Esophagus (tissue), 2 donors: ENCODE measurements around the gene MEGF11. TPM values are rescaled to one million over a fixed set of nuclear protein-coding genes. Genes with fewer than 3 reads are reported as not detected.

Experiments used
- H3K27ac ChIP-seq, 2 donors: one replicate each; pipeline ENCODE4 v1.5.1; 2013; ENCODE audit warnings: low read depth in 2 of 2, mild to moderate bottlenecking in 2 of 2, inconsistent platforms in 1 of 2, low read length in 1 of 2, moderate library complexity in 1 of 2
- H3K27me3 ChIP-seq, 2 donors: one replicate each; pipeline ENCODE4 v1.6.1; 2013; ENCODE audit warnings: low read length in 2 of 2, control low read depth in 1 of 2, mild to moderate bottlenecking in 1 of 2; ENCODE audit not compliant: insufficient read depth in 2 of 2, control insufficient read depth in 1 of 2
- H3K36me3 ChIP-seq, 2 donors: one replicate each; pipeline ENCODE4 v1.6.1; 2013; ENCODE audit warnings: low read length in 1 of 2; ENCODE audit not compliant: control insufficient read depth in 2 of 2, insufficient read depth in 2 of 2
- H3K4me1 ChIP-seq, 2 donors: one replicate each; pipeline ENCODE4 v1.6.1; 2013; ENCODE audit warnings: low read length in 1 of 2; ENCODE audit not compliant: control insufficient read depth in 2 of 2, insufficient read depth in 2 of 2
- H3K4me3 ChIP-seq, 2 donors: one replicate each; pipeline ENCODE4 v1.5.1; 2013; ENCODE audit warnings: low read length in 2 of 2, mild to moderate bottlenecking in 2 of 2, low read depth in 1 of 2, moderate library complexity in 1 of 2
- H3K9me3 ChIP-seq, 2 donors: one replicate each; pipeline ENCODE4 v1.6.1; 2013; ENCODE audit warnings: mild to moderate bottlenecking in 2 of 2, low read depth in 1 of 2, low read length in 1 of 2, moderate library complexity in 1 of 2; ENCODE audit not compliant: control insufficient read depth in 2 of 2, insufficient read depth in 1 of 2
- WGBS, 2 donors: extraction: QIAGEN DNeasy Blood & Tissue Kit; methylation state at CpG; one replicate each; pipeline ENCODE4 v1.1.7; 2013; 5-methylcytosine and 5-hydroxymethylcytosine counted together
- polyA plus RNA-seq, 2 donors: library from polyadenylated mRNA; stranded (reverse); fragments of 200-250 nt; gene quantifications; one replicate each; pipeline ENCODE4 v1.2.3, GENCODE V29; 2013
- donor health status: healthy with polysubstance abuse.
- donor health status: Bipolar disorder and iron deficiency.

MEGF11 gene
- polyA plus RNA-seq, 2 donors, result not detected

DNA sequence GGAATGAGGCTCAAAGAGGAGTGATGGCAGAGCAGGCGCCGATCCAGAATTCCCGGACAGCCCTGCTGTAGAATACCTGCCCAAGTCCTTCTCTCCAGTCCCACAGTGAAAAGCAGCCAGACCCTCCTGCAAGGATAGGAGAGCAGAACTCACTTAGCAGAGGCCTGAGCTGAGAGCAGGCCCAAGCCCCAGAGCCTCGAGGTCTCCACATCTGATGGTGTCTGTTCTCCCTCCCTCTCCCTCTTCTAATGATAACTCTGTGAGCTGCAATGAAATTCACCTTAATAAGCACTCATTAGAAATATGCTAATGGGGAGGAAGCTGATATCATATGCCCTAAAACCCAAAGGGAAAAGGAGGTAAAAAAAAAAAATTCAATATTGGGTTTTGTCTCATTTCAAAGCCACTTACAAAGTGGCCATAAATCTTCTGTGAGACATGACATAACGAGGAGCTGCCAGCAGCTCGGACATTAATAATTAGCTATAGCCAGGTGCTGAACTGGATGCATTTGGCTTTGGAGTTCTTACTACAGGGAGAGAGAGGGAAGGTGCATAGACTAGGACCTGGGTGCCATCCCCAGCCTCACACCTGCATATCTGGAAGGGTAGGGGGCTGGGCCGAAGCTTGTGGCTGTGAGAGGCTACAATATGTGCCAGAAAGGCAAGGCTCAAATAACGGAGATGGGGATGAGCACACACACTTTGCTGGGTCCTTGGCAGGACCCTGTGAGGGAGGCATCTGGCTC, 108.4 kb downstream of the MEGF11 start:
- WGBS, 2 donors, result 64 to 70% methylated on average over 8 of the region's 8 CpGs
- no peaks in the 10 kb centered on the region for H3K27me3 ChIP-seq
- no peaks in the 10 kb centered on the region for H3K9me3 ChIP-seq
- H3K4me1 ChIP-seq, result no peaks in the 10 kb centered on the region
- no peak overlapping the region for H3K27ac ChIP-seq
- no peaks in the 10 kb centered on the region for H3K36me3 ChIP-seq
- H3K4me3 ChIP-seq, result no peak overlapping the region

DNA sequence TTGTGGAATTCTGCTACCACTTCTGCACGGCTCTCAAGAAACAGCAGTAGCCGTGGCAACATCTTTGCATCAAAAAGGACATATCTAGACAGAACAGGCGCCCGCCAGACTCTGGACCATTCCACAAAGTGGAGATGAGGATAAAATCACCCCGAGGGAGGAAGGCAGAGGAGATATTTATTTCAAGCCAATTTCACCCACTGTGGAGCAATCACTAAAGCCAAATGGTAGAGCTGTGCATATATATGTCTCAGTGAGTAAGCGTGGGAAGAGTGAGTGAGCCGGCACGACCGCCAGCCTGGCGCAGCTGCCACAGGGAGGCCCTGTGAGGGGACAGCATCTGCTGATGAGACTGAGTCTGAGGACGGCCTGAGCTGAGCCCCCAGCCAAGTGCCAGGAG, 111.3 kb downstream of the MEGF11 start:
- H3K27me3 ChIP-seq, result no peaks in the 10 kb centered on the region
- H3K9me3 ChIP-seq, result no peaks in the 10 kb centered on the region

DNA sequence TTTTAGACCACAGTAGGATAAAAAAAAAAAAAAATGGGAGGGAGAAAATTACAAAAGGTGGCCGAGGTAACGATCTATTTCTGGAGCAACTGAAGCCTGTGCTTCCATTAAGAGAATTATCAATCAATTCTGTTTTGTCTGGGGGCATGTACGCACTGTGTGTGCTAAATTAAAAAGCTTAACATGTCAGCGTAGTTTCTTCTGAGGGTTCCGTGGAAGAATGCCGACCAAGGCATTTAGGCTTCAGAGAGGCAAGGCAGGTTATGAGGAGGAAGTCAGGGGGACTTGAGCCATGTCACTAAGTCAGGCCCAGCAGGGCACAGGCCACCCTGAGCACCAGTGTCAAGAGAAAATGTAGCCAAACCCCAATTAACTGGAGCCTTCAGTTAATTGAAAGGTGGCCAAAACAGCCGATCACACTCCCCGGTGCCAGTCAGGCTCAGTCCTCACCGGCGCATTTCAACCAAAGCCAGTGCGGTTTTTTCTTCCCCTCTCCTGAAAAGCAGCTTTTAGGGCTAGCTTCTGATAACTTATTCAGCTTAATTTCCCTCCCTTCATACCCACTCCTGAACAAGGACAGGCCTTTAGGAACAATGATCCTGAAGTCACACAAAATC, 113.9 kb downstream of the MEGF11 start:
- H3K4me3 ChIP-seq, result no peak overlapping the region
- no peak overlapping the region for H3K27ac ChIP-seq
- H3K4me1 ChIP-seq, result no peaks in the 10 kb centered on the region
- H3K9me3 ChIP-seq, result no peaks in the 10 kb centered on the region
- 72 to 87% methylated on average over 11 of the region's 11 CpGs for WGBS, 2 donors
- H3K27me3 ChIP-seq, result no peaks in the 10 kb centered on the region
- H3K36me3 ChIP-seq, result no peaks in the 10 kb centered on the region

More for the DNA sequence above, 111.3 kb downstream of the MEGF11 start:
- Histone ChIP-seq H3K36me3 (no peaks in the 10 kb centered on the region), H3K4me1 (no peaks in the 10 kb centered on the region), H3K4me3 (no peak overlapping the region), H3K27ac (no peak overlapping the region)
- 91 to 94% methylated on average over 11 of the region's 11 CpGs for WGBS, 2 donors

DNA sequence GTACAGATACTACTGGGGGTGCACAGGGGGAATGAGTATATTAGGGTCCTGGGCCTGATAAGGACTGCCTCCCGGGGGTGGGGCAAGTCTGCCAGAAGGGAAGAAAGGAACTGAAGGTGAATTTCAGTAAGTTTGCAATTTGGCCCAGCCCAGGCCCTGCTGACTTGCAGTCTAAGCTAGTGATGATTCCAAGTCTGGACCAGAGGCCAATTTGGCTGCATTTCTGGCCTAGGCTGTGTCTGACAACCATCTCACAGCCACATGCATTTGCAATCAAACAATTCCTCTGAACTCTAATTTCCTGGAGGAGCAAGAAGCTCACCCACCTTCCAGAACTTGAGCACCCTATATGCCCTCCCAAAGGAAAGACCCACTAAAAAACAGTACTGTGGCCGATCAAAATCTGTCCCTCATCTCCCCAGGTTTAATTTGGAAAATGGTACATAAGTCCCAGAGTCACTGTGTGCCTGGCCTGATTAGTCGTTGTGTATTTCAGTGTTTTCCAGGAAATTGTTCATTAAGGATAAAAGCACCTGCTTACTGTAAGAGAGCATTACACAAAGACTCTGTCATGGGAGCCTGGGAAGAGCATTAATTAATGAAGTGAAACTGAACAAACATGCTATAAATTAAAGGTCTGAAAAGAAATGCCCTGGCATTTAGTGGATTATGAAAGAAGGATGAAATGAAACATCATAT, 114.5 kb downstream of the MEGF11 start:
- H3K4me1 ChIP-seq, result no peaks in the 10 kb centered on the region
- H3K36me3 ChIP-seq, result no peaks in the 10 kb centered on the region
- WGBS, 2 donors, result 62 to 65% methylated on average over 3 of the region's 3 CpGs
- H3K4me3 ChIP-seq, result no peak overlapping the region
- no peaks in the 10 kb centered on the region for H3K9me3 ChIP-seq
- no peaks in the 10 kb centered on the region for H3K27me3 ChIP-seq
- H3K27ac ChIP-seq, result no peak overlapping the region

DNA sequence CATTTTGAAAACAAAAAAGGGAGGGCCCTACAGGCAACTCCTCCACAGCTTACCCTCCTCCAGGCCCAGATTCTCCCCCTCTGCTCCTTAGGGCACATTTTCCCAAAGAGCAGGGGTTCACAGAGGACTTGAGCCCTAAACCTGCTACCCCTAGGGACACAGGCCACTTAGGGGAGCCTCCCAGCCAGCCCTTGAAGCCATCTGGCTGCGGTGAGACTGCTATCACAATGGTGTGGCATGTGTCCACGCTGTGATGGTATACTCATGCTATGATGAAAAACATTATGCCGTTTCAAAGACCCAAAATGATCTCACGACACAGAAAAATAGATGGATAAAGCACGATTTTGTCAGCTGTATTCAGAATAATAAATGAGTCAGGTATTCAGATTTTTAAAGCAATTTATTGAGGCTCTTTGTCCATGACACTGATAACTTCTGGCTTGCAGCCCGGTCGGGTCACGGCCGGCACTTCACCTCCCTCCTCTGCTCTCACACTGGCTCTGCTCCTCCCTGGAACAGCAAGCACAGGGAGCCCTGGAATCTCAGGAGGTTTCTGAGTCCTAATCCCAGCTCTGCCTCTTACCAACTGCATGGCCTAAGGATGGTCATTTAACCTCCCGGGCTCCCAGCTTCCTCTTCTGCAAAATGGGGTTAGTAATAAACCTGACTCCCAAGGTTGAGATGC, 115.3 kb downstream of the MEGF11 start:
- Histone ChIP-seq H3K27me3 (no peaks in the 10 kb centered on the region), H3K36me3 (no peaks in the 10 kb centered on the region), H3K4me3 (no peak overlapping the region), H3K4me1 (no peaks in the 10 kb centered on the region), H3K27ac (no peak overlapping the region), H3K9me3 (no peaks in the 10 kb centered on the region)
- WGBS, 2 donors, result 65 to 66% methylated on average over 10 of the region's 10 CpGs

DNA sequence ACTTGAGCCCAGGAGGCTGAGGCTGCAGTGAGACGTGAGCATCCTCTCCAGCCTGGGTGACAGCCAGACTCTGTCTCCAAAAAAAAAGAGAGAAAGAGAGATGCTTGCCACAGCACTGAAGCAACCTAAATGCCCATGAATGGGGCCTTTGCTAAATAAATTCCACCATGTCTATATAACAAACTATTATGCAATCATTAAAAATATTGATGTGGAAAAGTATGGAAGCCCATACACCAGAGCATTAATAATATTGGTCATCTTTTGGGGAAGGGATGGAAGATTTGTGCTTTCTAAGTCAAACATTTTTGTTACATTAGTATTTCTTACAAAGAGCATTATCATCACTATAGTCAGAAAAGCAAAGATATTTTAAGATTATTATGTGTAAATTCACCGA, 116.6 kb downstream of the MEGF11 start:
- peaks cover 0 to 2% of the 10 kb centered on the region in 2 donors for H3K4me1 ChIP-seq
- H3K27me3 ChIP-seq, result no peaks in the 10 kb centered on the region
- no peak overlapping the region for H3K27ac ChIP-seq
- 81 to 88% methylated on average over 2 of the region's 2 CpGs for WGBS, 2 donors
- H3K4me3 ChIP-seq, result no peak overlapping the region
- no peaks in the 10 kb centered on the region for H3K9me3 ChIP-seq
- no peaks in the 10 kb centered on the region for H3K36me3 ChIP-seq

DNA sequence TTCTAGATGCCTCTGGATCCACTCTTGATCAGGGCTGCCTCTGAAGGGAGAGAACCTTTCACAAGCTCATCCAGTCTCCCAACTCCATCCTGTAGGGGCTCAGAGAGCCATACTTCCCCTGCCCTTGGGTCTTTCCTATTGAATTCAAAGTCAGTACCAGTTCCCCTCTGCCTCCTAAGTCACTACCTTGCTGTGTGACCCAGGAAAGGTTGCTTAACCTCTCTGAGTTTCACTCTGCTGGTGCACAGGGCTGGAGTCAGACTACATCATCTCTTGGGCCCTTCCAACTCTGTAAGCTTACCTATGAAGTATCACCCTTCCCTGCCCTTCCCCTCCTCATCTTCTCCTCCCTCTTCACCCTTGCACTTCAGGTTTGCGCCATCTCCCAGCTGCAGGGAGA, 117.9 kb downstream of the MEGF11 start:
- no peaks in the 10 kb centered on the region for H3K27me3 ChIP-seq
- H3K9me3 ChIP-seq, result no peaks in the 10 kb centered on the region
- H3K27ac ChIP-seq, result no peak overlapping the region
- WGBS, 2 donors, result 98 to 100% methylated on average over 1 of the region's 1 CpG
- H3K4me3 ChIP-seq, result no peak overlapping the region
- H3K4me1 ChIP-seq, result peaks cover 0 to 2% of the 10 kb centered on the region in 2 donors
- no peaks in the 10 kb centered on the region for H3K36me3 ChIP-seq

DNA sequence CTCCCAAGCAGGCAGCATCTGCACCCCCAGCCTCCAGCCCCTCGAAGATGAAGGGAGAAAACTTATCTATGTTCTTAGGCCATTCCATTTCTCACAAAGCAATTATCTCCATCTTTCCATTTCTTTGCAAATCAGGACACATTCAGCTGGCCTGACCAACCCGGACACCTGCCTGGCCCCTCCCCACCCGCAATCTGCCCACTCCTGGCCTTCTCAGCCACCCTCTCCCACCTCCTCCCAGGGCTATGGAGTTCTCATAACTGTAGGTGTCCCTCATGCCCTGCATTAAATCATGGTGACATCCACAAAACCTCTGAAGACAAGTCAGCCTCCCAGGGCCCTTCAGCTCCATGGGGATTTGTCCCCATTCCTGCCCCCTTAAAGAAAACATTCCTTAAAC, 119.3 kb downstream of the MEGF11 start:
- no peaks in the 10 kb centered on the region for H3K9me3 ChIP-seq
- no peaks in the 10 kb centered on the region for H3K27me3 ChIP-seq
- no peak overlapping the region for H3K4me3 ChIP-seq
- no peaks in the 10 kb centered on the region for H3K36me3 ChIP-seq
- WGBS, 2 donors, result 77 to 78% methylated on average over 3 of the region's 3 CpGs
- no peak overlapping the region for H3K27ac ChIP-seq
- peaks cover 0 to 2% of the 10 kb centered on the region in 2 donors for H3K4me1 ChIP-seq

DNA sequence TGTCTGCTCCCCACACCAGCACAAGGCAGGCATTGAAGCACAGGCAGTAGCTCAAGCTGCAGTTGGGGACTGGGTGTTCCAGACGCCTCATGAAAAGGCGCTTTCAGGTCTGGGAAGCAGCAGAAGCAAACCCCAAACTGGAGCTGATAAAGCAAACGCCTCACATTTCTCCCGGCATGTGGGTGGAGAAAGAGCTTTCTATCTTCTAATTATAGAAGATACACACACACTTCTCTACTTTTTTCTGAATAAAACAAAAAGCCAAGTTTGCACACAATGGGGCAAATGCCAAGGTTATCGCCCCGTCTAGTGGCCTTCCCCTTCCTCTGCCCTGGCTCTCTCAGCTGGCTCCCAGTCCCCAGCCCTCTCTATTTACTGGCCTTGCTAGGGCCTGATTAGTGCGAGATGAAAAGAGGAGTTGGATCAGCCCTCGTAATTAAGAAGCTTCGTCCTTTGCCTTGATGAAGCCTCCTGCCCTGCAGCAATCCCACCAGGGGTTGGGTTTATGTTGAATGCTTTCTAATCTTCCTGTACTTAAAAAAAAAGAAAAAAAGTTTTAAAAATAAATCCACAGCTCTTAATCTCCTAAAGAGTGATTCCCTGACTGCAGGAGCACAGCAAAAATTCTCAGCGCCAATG, 120.2 kb downstream of the MEGF11 start:
- Histone ChIP-seq H3K4me3 (no peak overlapping the region), H3K27ac (no peak overlapping the region), H3K4me1 (peaks cover 0 to 2% of the 10 kb centered on the region in 2 donors), H3K27me3 (no peaks in the 10 kb centered on the region), H3K9me3 (no peaks in the 10 kb centered on the region), H3K36me3 (no peaks in the 10 kb centered on the region)
- WGBS, 2 donors, result 69% methylated on average over 10 of the region's 10 CpGs
